ENCODE data around the gene ARGFX.
A peak's percentile ranks its signal among the peaks of the same experiment; 100 is the strongest.
"Not testable (repeated sequence)": the region's sequence is repeated elsewhere in the genome, so short reads cannot be mapped to it uniquely, and the experiment has no call there.

The ARGFX gene

DNA sequence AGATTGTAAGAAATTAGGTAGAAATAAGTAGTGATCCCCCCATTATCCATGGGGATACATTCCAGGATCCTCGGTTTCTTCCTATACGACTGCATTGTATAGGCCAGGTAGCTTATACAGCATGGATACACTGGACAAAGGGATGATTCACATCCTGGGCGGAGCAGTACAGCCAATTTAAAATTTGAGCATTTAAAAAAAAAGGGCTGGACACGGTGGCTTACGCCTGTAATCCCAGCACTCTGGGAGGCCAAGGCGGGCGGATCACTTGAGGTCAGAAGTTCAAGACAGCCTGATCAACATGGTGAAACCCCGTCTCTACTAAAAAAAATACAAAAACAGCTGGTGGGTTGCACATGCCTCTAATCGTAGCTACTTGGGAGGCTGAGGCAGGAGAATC lies 976 bp upstream of the ARGFX start:
- DNase-seq: no peak
- H3K27me3 ChIP-seq: no peaks in the 10 kb centered on the region; the same call in 1 of the 2 replicates
- H3K4me3 ChIP-seq (ENCODE audit: low read depth, low read length): no peak overlapping the region
- H3K4me1 ChIP-seq: no peaks in the 10 kb centered on the region
- no peaks in the 10 kb centered on the region for H3K36me3 ChIP-seq
- TF ChIP-seq, protein P1, sequence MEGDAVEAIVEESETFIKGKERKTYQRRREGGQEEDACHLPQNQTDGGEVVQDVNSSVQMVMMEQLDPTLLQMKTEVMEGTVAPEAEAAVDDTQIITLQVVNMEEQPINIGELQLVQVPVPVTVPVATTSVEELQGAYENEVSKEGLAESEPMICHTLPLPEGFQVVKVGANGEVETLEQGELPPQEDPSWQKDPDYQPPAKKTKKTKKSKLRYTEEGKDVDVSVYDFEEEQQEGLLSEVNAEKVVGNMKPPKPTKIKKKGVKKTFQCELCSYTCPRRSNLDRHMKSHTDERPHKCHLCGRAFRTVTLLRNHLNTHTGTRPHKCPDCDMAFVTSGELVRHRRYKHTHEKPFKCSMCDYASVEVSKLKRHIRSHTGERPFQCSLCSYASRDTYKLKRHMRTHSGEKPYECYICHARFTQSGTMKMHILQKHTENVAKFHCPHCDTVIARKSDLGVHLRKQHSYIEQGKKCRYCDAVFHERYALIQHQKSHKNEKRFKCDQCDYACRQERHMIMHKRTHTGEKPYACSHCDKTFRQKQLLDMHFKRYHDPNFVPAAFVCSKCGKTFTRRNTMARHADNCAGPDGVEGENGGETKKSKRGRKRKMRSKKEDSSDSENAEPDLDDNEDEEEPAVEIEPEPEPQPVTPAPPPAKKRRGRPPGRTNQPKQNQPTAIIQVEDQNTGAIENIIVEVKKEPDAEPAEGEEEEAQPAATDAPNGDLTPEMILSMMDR (IDR thresholded peaks at IDR 0.05; ENCODE audit: low read depth, low read length): no peak
- no peaks in the 10 kb centered on the region for H3K9me3 ChIP-seq

DNA sequence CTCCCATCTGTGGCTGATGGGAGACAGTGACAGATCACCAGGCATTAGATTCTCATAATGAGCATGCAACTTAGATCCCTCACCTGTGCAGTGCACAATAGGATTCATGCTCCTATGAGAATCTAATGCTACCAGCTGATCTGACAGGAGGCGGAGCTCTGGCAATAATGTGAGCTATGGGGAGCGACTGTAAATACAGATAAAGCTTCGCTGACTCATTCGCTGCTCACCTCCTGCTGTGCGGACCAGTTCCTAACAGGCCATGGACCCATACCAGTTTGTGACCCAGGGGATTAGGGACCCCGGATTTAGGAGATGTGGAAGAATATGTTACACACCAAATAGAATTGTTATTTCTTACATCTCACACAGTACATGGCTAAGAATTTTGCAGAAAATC lies 6.7 kb downstream of the ARGFX start:
- no peaks in the 10 kb centered on the region for H3K4me1 ChIP-seq
- H3K9me3 ChIP-seq: no peaks in the 10 kb centered on the region
- no peaks in the 10 kb centered on the region for H3K36me3 ChIP-seq
- H3K4me3 ChIP-seq (ENCODE audit: low read depth, low read length): no peak overlapping the region
- DNase-seq: peak; percentile 26
- TF ChIP-seq, protein P1 (IDR thresholded peaks at IDR 0.05; ENCODE audit: low read depth, low read length): no peak
- H3K27me3 ChIP-seq: no peaks in the 10 kb centered on the region; the same call in 1 of the 2 replicates

DNA sequence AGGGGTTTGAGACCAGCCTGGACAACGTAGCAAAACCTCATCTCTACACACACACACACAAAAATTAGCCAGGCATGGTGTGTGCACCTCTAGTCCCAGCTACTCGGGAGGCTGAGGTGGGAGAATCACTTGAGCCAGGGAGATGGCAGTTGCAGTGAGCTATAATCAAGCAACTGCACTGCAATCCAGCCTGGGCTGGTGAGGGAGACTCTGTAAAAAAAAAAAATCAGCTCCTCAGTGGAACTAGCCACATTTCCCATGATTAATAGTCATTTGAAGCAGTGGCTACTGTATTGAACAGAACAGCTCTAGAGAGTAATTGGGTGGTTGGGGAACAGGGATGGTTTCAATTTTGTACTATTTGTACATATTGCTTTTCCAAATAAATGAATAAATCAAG lies 13.9 kb downstream of the ARGFX start:
- H3K9me3 ChIP-seq: no peaks in the 10 kb centered on the region
- TF ChIP-seq, protein P1 (IDR thresholded peaks at IDR 0.05; ENCODE audit: low read depth, low read length): no peak
- peaks cover 17% of the 10 kb centered on the region for H3K27me3 ChIP-seq
- no peak for DNase-seq
- H3K4me3 ChIP-seq (ENCODE audit: low read depth, low read length): no peak overlapping the region
- H3K4me1 ChIP-seq: no peaks in the 10 kb centered on the region
- H3K36me3 ChIP-seq: no peaks in the 10 kb centered on the region

DNA sequence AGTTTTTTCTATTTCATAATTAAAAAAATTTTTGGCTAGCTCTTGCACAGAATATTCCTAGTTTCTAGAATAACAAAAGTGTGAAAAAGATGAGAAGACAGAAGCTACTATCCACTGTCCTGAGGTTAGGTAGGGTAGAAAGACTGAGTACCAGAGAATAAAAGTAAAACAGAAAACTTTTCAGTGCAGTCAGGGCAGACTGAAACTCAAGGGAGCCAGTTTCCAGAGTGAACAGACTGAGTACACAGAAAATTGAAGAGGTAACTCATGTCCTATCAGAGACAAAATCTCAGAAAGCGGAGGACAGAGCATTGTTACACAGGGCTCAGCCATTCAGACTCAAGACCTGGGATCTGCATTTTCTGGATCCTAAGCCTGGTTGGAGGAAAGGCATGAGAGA lies 16.7 kb downstream of the ARGFX start:
- no peaks in the 10 kb centered on the region for H3K9me3 ChIP-seq
- no peaks in the 10 kb centered on the region for H3K36me3 ChIP-seq
- no peaks in the 10 kb centered on the region for H3K4me1 ChIP-seq
- no peak for DNase-seq
- TF ChIP-seq, protein P1 (IDR thresholded peaks at IDR 0.05; ENCODE audit: low read depth, low read length): no peak
- peaks cover 27% of the 10 kb centered on the region for H3K27me3 ChIP-seq
- no peak overlapping the region for H3K4me3 ChIP-seq (ENCODE audit: low read depth, low read length)

DNA sequence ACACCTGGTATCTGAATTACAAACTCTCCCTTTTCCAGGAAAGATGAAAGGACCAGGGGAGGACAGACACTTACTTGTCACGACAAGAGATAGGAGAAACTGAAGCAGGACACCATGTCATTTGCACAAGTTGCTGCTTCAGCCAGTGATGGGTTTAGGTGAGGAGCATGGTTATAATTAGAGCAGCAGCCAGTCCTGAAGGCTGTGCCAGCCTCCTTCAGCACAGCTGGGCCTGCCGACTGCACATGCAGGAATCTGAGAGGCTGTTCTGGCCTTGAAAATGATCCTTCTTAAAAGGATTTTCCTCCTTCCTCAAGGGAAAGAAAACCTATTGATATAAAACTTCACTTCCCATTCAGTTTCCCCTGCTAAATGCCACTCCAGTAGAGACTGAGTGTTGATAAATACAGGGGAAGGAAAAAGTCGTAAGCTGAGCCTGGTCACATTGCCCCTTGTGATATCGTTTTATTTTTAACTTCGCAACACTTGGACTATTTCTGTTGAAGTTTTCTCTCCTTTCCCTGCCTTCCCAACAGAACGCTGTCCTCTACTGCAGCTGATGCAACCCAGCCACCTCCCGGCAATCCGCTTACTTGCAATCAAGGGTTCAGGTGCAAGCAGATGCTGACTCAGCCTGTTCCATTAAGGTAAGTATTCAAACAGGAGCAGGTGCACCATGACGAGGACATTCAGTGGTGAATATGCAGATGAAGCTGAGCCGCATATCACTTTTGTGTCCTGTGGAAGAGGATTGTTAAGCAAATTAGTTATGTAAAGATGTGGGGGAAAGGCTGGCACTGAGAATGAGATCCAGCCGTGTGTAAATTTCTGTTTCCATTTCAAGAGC lies 25.3 kb downstream of the ARGFX start, which contains the start of gene FBXO40:
TSS of gene FBXO40 (plus strand) at position 524 of the 847 bp plus-strand sequence. CDS start 27,197 bp downstream, outside the sequence.
- Histone ChIP-seq H3K36me3 (no peaks in the 10 kb centered on the region), H3K4me3 (ENCODE audit: low read depth, low read length) (no peak within 1 kb of the TSS), H3K27me3 (peaks cover 27% of the 10 kb centered on the region), H3K9me3 (no peaks in the 10 kb centered on the region), H3K4me1 (no peaks in the 10 kb centered on the region)
- TF ChIP-seq, protein P1 (IDR thresholded peaks at IDR 0.05; ENCODE audit: low read depth, low read length): no peak
- DNase-seq: no peak

DNA sequence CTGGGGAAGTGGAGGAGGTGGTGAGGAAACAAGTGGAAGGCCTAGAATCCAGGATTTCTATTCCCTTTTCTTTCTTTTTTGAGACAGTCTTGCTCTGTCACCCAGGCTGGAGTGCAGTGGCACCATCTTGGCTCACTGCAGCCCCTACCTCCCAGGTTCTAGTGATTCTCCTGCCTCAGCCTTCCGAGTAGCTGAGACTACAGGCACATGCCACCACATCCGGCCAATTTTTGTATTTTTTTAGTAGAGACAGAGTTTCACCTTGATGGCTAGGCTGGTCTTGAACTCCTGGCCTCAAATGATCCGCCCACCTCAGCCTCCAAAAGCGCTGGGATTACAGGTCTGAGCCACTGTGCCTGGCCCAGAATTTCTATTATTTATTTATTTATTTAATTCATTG lies 26.1 kb downstream of the ARGFX start:
- not testable (repeated sequence) for H3K4me3 ChIP-seq (ENCODE audit: low read depth, low read length); H3K4me1 ChIP-seq; H3K36me3 ChIP-seq; DNase-seq; H3K9me3 ChIP-seq
- peaks cover 27% of the 10 kb centered on the region for H3K27me3 ChIP-seq
